GM19468 (cell line): ENCODE results near the gene GUCY1A1.

Source experiments
- ATAC-seq: cut with Tn5 transposase; IDR thresholded peaks from one replicate; pipeline ENCODE4 v1.9.1; 2021; ENCODE audit warnings: mild to moderate bottlenecking, moderate library complexity, moderate number of reproducible peaks; ENCODE audit not compliant: unreplicated experiment; ENCODE audit errors: extremely low read depth

GUCY1A1 gene

GRCh38 chr4:155766622-155767021 lies 100.0 kb downstream of the GUCY1A1 start:
- no peak for ATAC-seq

- no peak for ATAC-seq
These were observed 101.7 kb downstream of the GUCY1A1 start for GRCh38 chr4:155768370-155768769.

GRCh38 chr4:155769090-155769489 lies 102.4 kb downstream of the GUCY1A1 start:
- peak; percentile 41 for ATAC-seq

DNA sequence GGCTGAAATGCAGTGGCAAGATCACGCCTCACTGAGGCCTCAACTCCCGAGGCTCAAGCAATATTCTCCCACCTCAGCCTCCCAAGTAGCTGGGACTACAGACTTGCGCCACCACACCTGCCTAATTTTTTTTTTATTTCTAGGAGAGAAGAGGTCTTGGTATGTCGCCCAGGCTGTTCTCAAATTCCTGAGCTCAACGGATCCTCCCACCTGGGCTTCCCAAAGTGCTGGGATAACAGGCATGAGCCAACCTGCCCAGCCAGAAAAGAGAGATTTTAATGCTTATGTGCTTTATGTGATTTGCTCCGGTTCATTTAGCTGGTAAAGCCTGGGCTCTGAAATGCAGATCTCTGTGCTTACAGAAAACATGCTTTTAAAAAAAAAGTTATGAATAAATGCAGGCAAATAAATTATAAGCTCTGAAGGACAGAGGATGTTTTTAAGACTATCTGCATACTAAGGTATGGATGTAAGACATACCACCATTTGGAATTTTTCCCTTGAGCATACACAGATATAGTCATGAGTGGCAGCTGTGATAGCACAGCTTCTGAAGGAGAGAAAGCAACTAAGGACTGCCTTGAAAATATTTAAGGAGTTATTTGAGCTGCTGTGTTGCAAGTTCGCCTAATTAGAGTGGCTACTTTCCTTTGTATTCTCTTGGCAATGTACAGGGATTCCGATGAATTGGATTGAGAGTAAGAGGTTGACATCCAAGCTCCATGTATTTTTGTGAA lies 106.0 kb downstream of the GUCY1A1 start:
- no peak for ATAC-seq

DNA sequence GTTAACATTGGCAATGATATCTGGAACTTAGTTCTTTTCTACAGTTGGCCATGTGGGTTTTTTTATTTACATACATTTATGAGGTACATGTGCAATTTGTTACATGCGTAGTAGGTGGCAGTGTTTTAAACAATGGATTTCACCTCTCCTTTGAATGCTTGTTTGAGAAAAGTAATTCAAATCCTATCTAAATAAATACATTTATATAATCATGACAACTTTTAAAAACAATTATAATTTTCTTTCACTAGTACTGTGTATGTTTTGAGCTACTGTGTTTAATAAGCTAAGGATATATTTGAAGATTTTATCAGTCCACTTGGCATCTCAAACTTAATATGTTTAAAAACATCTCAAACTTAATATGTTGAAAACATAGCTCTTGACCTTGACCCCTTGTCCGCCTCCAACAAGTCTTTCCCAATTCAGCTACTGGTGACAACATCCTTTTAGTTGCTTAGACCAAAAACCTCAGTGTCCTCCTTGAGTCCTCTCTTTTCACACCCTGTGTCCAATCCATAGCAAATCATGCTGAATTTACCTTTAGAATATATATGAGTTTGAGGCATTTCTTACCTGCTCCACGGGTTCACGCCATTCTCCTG lies 106.7 kb downstream of the GUCY1A1 start:
- ATAC-seq, result no peak

DNA sequence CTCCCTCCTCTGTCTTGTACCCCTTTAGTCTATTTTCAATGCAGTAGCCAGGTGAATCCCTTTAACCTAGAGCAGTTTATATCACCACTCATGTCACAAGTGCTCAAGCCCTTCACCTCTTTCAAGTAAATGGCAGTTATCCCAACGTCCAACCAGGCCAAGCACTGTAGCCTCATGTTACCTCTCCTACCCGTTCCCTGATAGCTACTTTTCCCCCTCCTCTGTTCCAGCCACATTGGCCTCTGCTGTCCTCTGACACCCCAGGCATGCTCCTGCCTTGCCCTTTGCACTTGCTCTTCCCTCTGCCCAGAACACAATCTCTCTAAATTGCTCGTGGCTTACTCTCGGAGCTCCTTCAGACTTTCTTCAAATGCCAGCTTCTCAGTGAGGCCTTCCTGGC lies 107.4 kb downstream of the GUCY1A1 start:
- ATAC-seq, result no peak

DNA sequence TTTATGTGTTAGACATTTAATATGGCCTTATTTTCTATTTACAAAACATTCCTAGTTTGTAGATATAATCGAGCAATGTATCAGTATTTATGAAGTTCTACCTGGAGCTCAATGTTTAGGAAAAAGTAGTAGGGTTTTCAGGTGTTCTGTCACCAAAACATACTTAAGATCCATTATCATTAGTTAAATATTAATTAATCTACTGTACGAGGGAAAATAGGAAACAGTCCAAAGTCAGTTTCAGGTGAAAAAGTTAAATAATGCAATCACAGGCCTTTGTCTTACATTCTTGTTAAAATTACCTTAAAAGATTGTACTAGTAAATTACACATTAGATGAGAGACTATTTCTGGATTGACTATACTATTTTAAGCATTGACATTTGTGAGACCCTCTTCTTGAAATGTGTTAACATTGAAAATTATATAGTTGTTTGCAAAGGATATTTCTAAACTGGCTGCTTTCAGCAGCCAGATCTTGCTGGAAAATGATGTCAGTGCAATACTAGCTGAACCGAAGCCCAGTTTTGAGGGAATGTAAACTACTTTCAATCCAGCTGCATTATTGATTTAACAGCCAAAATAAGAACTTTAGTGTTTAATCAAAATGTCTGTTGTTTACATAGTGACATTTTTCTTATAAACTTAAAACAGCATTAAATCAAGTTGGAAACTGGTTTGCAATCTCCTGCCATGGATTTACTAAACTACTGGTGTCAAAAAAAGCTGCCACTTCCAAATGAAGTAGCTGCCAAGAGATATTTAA lies 111.5 kb downstream of the GUCY1A1 start:
- ATAC-seq, result no peak

GRCh38 chr4:155780775-155781174 lies 114.1 kb downstream of the GUCY1A1 start:
- ATAC-seq, result no peak

DNA sequence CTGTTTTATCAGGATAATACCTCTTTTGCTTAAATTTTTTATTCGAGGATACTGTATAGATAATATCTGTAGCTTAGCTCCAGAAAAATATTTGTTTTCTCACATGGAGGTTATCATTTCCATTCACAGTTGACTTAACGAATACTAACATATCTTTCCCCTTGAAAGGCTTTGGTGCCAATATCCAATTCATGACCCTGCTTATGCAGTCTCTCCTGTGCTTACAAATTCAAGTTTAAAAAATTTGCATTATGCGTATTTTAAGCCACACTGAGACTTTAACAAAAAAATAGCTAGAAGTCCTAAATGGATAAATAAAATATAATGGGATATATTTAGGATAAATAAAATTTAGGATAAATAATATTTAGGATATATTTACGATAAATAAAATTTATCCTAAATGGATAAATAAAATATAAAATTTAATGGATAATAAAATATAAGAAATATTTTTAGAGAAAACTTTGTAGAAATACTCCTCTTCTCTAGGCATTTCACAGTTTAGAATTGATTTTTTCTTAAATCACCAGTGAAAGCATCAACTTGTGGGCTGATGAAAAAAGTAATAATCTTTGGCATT lies 114.7 kb downstream of the GUCY1A1 start:
- no peak for ATAC-seq
